H1 (cell line): Measurements from ENCODE around the gene COL16A1. TPM values are rescaled to one million over a fixed set of nuclear protein-coding genes. Genes with fewer than 3 reads are reported as not detected.

Source experiments
- CTCF ChIA-PET: fragments of 300-600 bp; sonication (Branson Sonifier 250); formaldehyde crosslinking; loops from one replicate; lab custom pipeline; 2021; ENCODE audit not compliant: partially characterized antibody; lab: Charles Lee
- POLR2A ChIA-PET: fragments of 300-600 bp; sonication (Branson Sonifier 250); formaldehyde crosslinking; loops from one replicate; lab custom pipeline; 2021; ENCODE audit warnings: inconsistent platforms; ENCODE audit not compliant: partially characterized antibody; lab: Charles Lee
- DNase-seq, 2 experiments: peaks; one replicate each; pipeline versions ENCODE4 v3.0.0 to v3.0.0-alpha.2; 2010 to 2022; ENCODE audit warnings: low spot score in 2 of 2, low read depth in 1 of 2, mixed read lengths in 1 of 2
- FAIRE-seq: peaks from 2 replicates; lab custom pipeline; 2011; peaks lifted over from hg19 to GRCh38; lab: Jason Lieb, UNC
- H2AFZ ChIP-seq: 2 replicates; pipeline ENCODE4 v1.8.1; 2012; ENCODE audit warnings: low read length, inconsistent platforms
- H2AK5ac ChIP-seq: 2 replicates; pipeline ENCODE4 v1.6.1; 2013; ENCODE audit warnings: low read depth, low read length
- H2BK120ac ChIP-seq: replicated peaks from 2 replicates; pipeline ENCODE3; 2013; ENCODE audit warnings: low read depth, low read length, inconsistent platforms
- H2BK12ac ChIP-seq: 2 replicates; pipeline ENCODE4 v1.6.1; 2013; ENCODE audit warnings: low read depth, low read length
- H2BK15ac ChIP-seq: 2 replicates; pipeline ENCODE4 v1.6.1; 2013; ENCODE audit warnings: low read length
- H2BK20ac ChIP-seq: 2 replicates; pipeline ENCODE4 v1.6.1; 2013; ENCODE audit warnings: low read length
- H2BK5ac ChIP-seq: 2 replicates; pipeline ENCODE4 v1.6.1; 2013; ENCODE audit warnings: low read depth, low read length
- H3K14ac ChIP-seq: 2 replicates; pipeline ENCODE4 v1.6.1; 2013; ENCODE audit warnings: inconsistent platforms; ENCODE audit not compliant: insufficient read length
- H3K18ac ChIP-seq: 2 replicates; pipeline ENCODE4 v1.6.1; 2013; ENCODE audit warnings: low read length; ENCODE audit errors: extremely low read depth
- H3K23ac ChIP-seq: 2 replicates; pipeline ENCODE4 v1.6.1; 2013; ENCODE audit warnings: inconsistent platforms; ENCODE audit not compliant: insufficient read length
- H3K23me2 ChIP-seq: 2 replicates; pipeline ENCODE4 v1.6.1; 2013; ENCODE audit warnings: low read depth, low read length
- H3K27ac ChIP-seq: 2 replicates; pipeline ENCODE4 v1.6.1; 2011; ENCODE audit warnings: low read depth, low read length, inconsistent platforms
- H3K27me3 ChIP-seq, 4 experiments: replicated peaks in 1 of 4; 1 replicate in 1 of 4; 2 replicates in 3 of 4; pipeline versions ENCODE4 v1.6.1 to v1.8.1; 2011 to 2013; ENCODE audit warnings: low read length in 3 of 4, mild to moderate bottlenecking in 3 of 4, inconsistent platforms in 2 of 4, mixed read lengths in 2 of 4, moderate library complexity in 1 of 4; ENCODE audit not compliant: control insufficient read depth in 3 of 4, insufficient read depth in 3 of 4; ENCODE audit errors: extremely low read depth in 1 of 4
- H3K36me3 ChIP-seq, 4 experiments: 2 replicates each; pipeline versions ENCODE4 v1.6.1 to v1.8.1; 2011 to 2013; ENCODE audit warnings: mild to moderate bottlenecking in 4 of 4, low read length in 3 of 4, moderate library complexity in 2 of 4, control low read depth in 1 of 4, inconsistent platforms in 1 of 4; ENCODE audit not compliant: insufficient read depth in 4 of 4, control insufficient read depth in 2 of 4
- H3K4ac ChIP-seq: replicated peaks from 2 replicates; pipeline ENCODE3; 2013; ENCODE audit warnings: low read length, low read depth, mixed read lengths, inconsistent platforms; ENCODE audit not compliant: insufficient read length
- H3K4me1 ChIP-seq, 4 experiments: replicated peaks in 1 of 4; 1 replicate in 1 of 4; 2 replicates in 3 of 4; pipeline versions ENCODE4 v1.6.1 to v1.8.1; 2011 to 2013; ENCODE audit warnings: low read length in 3 of 4, inconsistent platforms in 2 of 4, mixed read lengths in 1 of 4; ENCODE audit not compliant: insufficient read depth in 4 of 4, control insufficient read depth in 3 of 4
- H3K4me2 ChIP-seq, 2 experiments: 2 replicates each; pipeline versions ENCODE4 v1.6.1 to v1.8.1; 2011 to 2013; ENCODE audit warnings: low read depth in 2 of 2, low read length in 2 of 2, control low read depth in 1 of 2, inconsistent platforms in 1 of 2, mild to moderate bottlenecking in 1 of 2; ENCODE audit not compliant: insufficient read depth in 1 of 2
- H3K4me3 ChIP-seq, 4 experiments: fragments of 200-600, 300-600 bp in 1 of 4; sonication (generic), shearing (Covaris generic), sonication (Bioruptor Twin) in 1 of 4; 2 replicates each; pipeline versions ENCODE4 v1.5.1 to v1.8.1; 2011 to 2016; ENCODE audit warnings: low read length in 4 of 4, low read depth in 3 of 4, control low read depth in 2 of 4, inconsistent platforms in 2 of 4, mild to moderate bottlenecking in 2 of 4, mixed read lengths in 1 of 4, moderate library complexity in 1 of 4; ENCODE audit not compliant: insufficient read depth in 2 of 4; ENCODE audit errors: extremely low read depth in 1 of 4
- H3K56ac ChIP-seq: replicated peaks from 2 replicates; pipeline ENCODE3; 2013; ENCODE audit warnings: low read depth, mild to moderate bottlenecking, mixed read lengths, low read length, inconsistent platforms; ENCODE audit not compliant: insufficient read length
- H3K79me1 ChIP-seq: 2 replicates; pipeline ENCODE4 v1.6.1; 2013; ENCODE audit warnings: low read depth, low read length, control low read depth
- H3K79me2 ChIP-seq, 2 experiments: 2 replicates each; pipeline versions ENCODE4 v1.6.1 to v1.8.1; 2012 to 2013; ENCODE audit warnings: low read length in 2 of 2, mild to moderate bottlenecking in 2 of 2, inconsistent platforms in 1 of 2; ENCODE audit not compliant: insufficient read depth in 2 of 2, control insufficient read depth in 1 of 2
- H3K9ac ChIP-seq, 4 experiments: replicated peaks in 1 of 4; 1 replicate in 1 of 4; 2 replicates in 3 of 4; pipeline versions ENCODE4 v1.6.1 to v1.8.1; 2011 to 2013; ENCODE audit warnings: low read depth in 3 of 4, low read length in 3 of 4, control low read depth in 2 of 4, mild to moderate bottlenecking in 2 of 4, moderate library complexity in 2 of 4, inconsistent platforms in 1 of 4; ENCODE audit errors: extremely low read depth in 1 of 4
- H3K9me3 ChIP-seq, 2 experiments: 2 replicates each; pipeline versions ENCODE4 v1.6.1 to v1.8.1; 2012 to 2013; ENCODE audit warnings: mild to moderate bottlenecking in 2 of 2, moderate library complexity in 2 of 2, control low read depth in 1 of 2, inconsistent platforms in 1 of 2, low read depth in 1 of 2, low read length in 1 of 2, mixed read lengths in 1 of 2; ENCODE audit not compliant: insufficient read depth in 2 of 2
- H4K20me1 ChIP-seq, 2 experiments: replicated peaks in 1 of 2; 2 replicates each; pipeline versions ENCODE3 to v1.8.1; 2011 to 2013; ENCODE audit warnings: inconsistent platforms in 2 of 2, low read length in 2 of 2, mild to moderate bottlenecking in 1 of 2; ENCODE audit not compliant: insufficient read depth in 2 of 2, control insufficient read depth in 1 of 2
- H4K5ac ChIP-seq: 2 replicates; pipeline ENCODE4 v1.6.1; 2013; ENCODE audit warnings: low read length, low read depth, mixed read lengths, inconsistent platforms; ENCODE audit not compliant: insufficient read length
- H4K8ac ChIP-seq: 2 replicates; pipeline ENCODE4 v1.8.0; 2013; ENCODE audit warnings: mild to moderate bottlenecking, moderate library complexity, low read length, inconsistent platforms; ENCODE audit not compliant: insufficient read depth; ENCODE audit errors: extremely low read depth
- H4K91ac ChIP-seq: replicated peaks from 2 replicates; pipeline ENCODE3; 2013; ENCODE audit warnings: low read length, mixed read lengths, inconsistent platforms; ENCODE audit not compliant: insufficient read length
- EZH2 ChIP-seq: fragments of 200-600 bp; sonication (generic); IDR thresholded peaks from 2 replicates; pipeline ENCODE4 v1.7.1; 2012; ENCODE audit warnings: low read depth, mild to moderate bottlenecking, moderate library complexity, low read length, inconsistent platforms; ENCODE audit not compliant: severe bottlenecking
- GABPA ChIP-seq: IDR thresholded peaks from 2 replicates; pipeline ENCODE4 v1.6.1; 2011; ENCODE audit warnings: mild to moderate bottlenecking, low read length, moderate library complexity, borderline replicate concordance; ENCODE audit not compliant: insufficient read depth
- JUN ChIP-seq: IDR thresholded peaks from 2 replicates; pipeline ENCODE4 v1.6.1; 2011; ENCODE audit warnings: low read depth, mild to moderate bottlenecking, improper control_type of control experiment, low read length
- NANOG ChIP-seq: IDR thresholded peaks from 2 replicates; pipeline ENCODE4 v1.6.1; 2011; ENCODE audit warnings: low read length, low read depth, mild to moderate bottlenecking, inconsistent platforms; ENCODE audit not compliant: insufficient read depth, poor library complexity, severe bottlenecking
- NRF1 ChIP-seq: IDR thresholded peaks from 2 replicates; pipeline ENCODE4 v1.6.1; 2011; ENCODE audit warnings: mild to moderate bottlenecking, low read depth, low read length, improper control_type of control experiment
- SIX5 ChIP-seq: IDR thresholded peaks from 2 replicates; pipeline ENCODE4 v1.6.1; 2011; ENCODE audit warnings: mild to moderate bottlenecking, low read depth, low read length
- TAF7 ChIP-seq: optimal IDR thresholded peaks from 2 replicates; pipeline ENCODE3; 2011; ENCODE audit warnings: low read depth, mild to moderate bottlenecking, inconsistent platforms, low read length, moderate library complexity, borderline replicate concordance
- YY1 ChIP-seq: IDR thresholded peaks from 2 replicates; pipeline ENCODE4 v1.6.1; 2011; ENCODE audit warnings: low read depth, mild to moderate bottlenecking, low read length
- WGBS, 2 experiments: shearing (Covaris generic) in 1 of 2; methylation state at CpG; one replicate each; pipeline versions ENCODE4 v1.1.6 to v1.1.7; 2013 to 2015; ENCODE audit warnings: low lambda C conversion rate in 2 of 2, mixed read lengths in 2 of 2, inconsistent platforms in 1 of 2, low coverage in 1 of 2, missing lambda C conversion rate in 1 of 2; ENCODE audit not compliant: insufficient replicate concordance in 2 of 2, insufficient coverage in 1 of 2, insufficient read length in 1 of 2; ENCODE audit errors: extremely low coverage in 1 of 2, missing lambda C conversion rate in 1 of 2; 5-methylcytosine and 5-hydroxymethylcytosine counted together
- polyA plus RNA-seq, 7 experiments: library from polyadenylated mRNA; depleted of rRNA in 3 of 7; stranded (reverse) in 5 of 7; unstranded in 2 of 7; fragments of >200 nt in 5 of 7; fragments of 200-250 nt in 2 of 7; gene quantifications; 1 replicate in 5 of 7; 2 replicates in 1 of 7; 4 replicates in 1 of 7; pipeline versions ENCODE4 v1.2.1 to v1.2.3, GENCODE V29; 2011 to 2013; ENCODE audit warnings: missing spikeins in 2 of 7, mixed read lengths in 2 of 7
- total RNA-seq: library from RNA; stranded (reverse); fragmentation: NEBNext Ultra II Directional; extraction: Animal tissue kit (Norgen Biotek cat#: 25700); gene quantifications from 2 replicates; pipeline ENCODE4 v1.2.1, GENCODE V29; 2021
- TF ChIP-seq, protein P1 (sequence below): IDR thresholded peaks from 2 replicates; pipeline ENCODE4 v1.6.1; 2011; ENCODE audit warnings: low read length, improper control_type of control experiment
- TF ChIP-seq, protein P2 (sequence below): IDR thresholded peaks from 2 replicates; pipeline ENCODE4 v1.6.1; 2012; ENCODE audit warnings: low read length, inconsistent platforms

The COL16A1 gene
- total and polyA plus RNA-seq, 2 of the 8 experiments (the other 6 are each of a cell fraction or from before 2014, with no cell fraction given): 2.0 to 10.5 TPM

GRCh38 chr1:31699341-31699891 is 4.4 kb downstream of the COL16A1 start:
- H4K5ac ChIP-seq: no peak overlapping the region
- CTCF ChIA-PET: interaction anchor here (0.6 to 8.1 kb wide), 8 partner anchors 8 to 515 kb away, joined by 3 to 108 read pairs (median 8); no protein-coding TSS in a partner anchor
- no peak overlapping the region for H3K56ac ChIP-seq
- FAIRE-seq (no peak), DNase-seq (no peak)
- no peak overlapping the region for H2BK120ac ChIP-seq
- no peak overlapping the region for H3K27ac ChIP-seq
- H3K79me1 ChIP-seq: no peaks in the 10 kb centered on the region
- H3K36me3 ChIP-seq: no peaks in the 10 kb centered on the region
- H3K23ac ChIP-seq: no peak overlapping the region
- H3K9ac ChIP-seq: no peak overlapping the region
- no peak overlapping the region for H3K4me3 ChIP-seq
- 84% methylated on average over 10 of the region's 10 CpGs; no CpG with 5 or more reads in 1 of the 2 experiments for WGBS, 2 experiments
- H3K4ac ChIP-seq: no peak overlapping the region
- H3K4me2 ChIP-seq: no peak overlapping the region
- H3K14ac ChIP-seq: no peak overlapping the region
- no peaks in the 10 kb centered on the region for H3K79me2 ChIP-seq
- POLR2A ChIA-PET: interaction anchor here (2.0 to 7.3 kb wide), 2 partner anchors 15 to 25 kb away, joined by 5 to 43 read pairs; no protein-coding TSS in a partner anchor
- no peak overlapping the region for H2BK20ac ChIP-seq
- H3K4me1 ChIP-seq: peaks cover 4 to 13% (median 5%) of the 10 kb centered on the region in 4 experiments
- H2AFZ ChIP-seq: no peak overlapping the region
- no peaks in the 10 kb centered on the region for H3K9me3 ChIP-seq
- H4K8ac ChIP-seq: no peak overlapping the region
- H3K23me2 ChIP-seq: peaks cover 2% of the 10 kb centered on the region
- H3K27me3 ChIP-seq: no peaks in the 10 kb centered on the region
- H4K20me1 ChIP-seq: no peaks in the 10 kb centered on the region
- H4K91ac ChIP-seq: no peak overlapping the region
- no peak overlapping the region for H2AK5ac ChIP-seq
- no peak overlapping the region for H2BK12ac ChIP-seq
- H2BK5ac ChIP-seq: no peak overlapping the region
- H2BK15ac ChIP-seq: no peak overlapping the region
- H3K18ac ChIP-seq: no peak overlapping the region
- TF ChIP-seq YY1: no peak
- no peak for TF ChIP-seq EZH2
- TF ChIP-seq SIX5: no peak
- TF ChIP-seq, protein P1, sequence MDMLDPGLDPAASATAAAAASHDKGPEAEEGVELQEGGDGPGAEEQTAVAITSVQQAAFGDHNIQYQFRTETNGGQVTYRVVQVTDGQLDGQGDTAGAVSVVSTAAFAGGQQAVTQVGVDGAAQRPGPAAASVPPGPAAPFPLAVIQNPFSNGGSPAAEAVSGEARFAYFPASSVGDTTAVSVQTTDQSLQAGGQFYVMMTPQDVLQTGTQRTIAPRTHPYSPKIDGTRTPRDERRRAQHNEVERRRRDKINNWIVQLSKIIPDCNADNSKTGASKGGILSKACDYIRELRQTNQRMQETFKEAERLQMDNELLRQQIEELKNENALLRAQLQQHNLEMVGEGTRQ: no peak
- no peak for TF ChIP-seq GABPA
- TF ChIP-seq, protein P2, sequence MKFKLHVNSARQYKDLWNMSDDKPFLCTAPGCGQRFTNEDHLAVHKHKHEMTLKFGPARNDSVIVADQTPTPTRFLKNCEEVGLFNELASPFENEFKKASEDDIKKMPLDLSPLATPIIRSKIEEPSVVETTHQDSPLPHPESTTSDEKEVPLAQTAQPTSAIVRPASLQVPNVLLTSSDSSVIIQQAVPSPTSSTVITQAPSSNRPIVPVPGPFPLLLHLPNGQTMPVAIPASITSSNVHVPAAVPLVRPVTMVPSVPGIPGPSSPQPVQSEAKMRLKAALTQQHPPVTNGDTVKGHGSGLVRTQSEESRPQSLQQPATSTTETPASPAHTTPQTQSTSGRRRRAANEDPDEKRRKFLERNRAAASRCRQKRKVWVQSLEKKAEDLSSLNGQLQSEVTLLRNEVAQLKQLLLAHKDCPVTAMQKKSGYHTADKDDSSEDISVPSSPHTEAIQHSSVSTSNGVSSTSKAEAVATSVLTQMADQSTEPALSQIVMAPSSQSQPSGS: no peak
- no peak for TF ChIP-seq JUN
- no peak for TF ChIP-seq NRF1
- no peak for TF ChIP-seq TAF7
- no peak for TF ChIP-seq NANOG
